GM12892 (cell line): ENCODE results near the gene KAT2A.
A peak's percentile ranks its signal among the peaks of the same experiment; 100 is the strongest.

Experiments
- DNase-seq: peaks from one replicate; pipeline ENCODE4 v3.0.0; 2011; ENCODE audit not compliant: insufficient read length
- FAIRE-seq: peaks from 2 replicates; lab custom pipeline; 2011; peaks lifted over from hg19 to GRCh38; lab: Jason Lieb, UNC
- POLR2A ChIP-seq: IDR thresholded peaks from 2 replicates; pipeline ENCODE4 v1.6.1; 2011; ENCODE audit warnings: low read depth, low read length, control low read depth
- POLR2AphosphoS5 ChIP-seq: IDR thresholded peaks from 2 replicates; pipeline ENCODE4 v1.6.1; 2011; ENCODE audit warnings: low read depth, low read length, control low read depth
- TAF1 ChIP-seq: IDR thresholded peaks from 2 replicates; pipeline ENCODE4 v1.6.1; 2011; ENCODE audit warnings: low read depth, mild to moderate bottlenecking, control low read depth, low read length, borderline replicate concordance

KAT2A gene

GRCh38 chr17:42078396-42079043 lies 42.6 kb downstream of the KAT2A start:
- DNase-seq, result no peak
- no peak for TF ChIP-seq POLR2AphosphoS5
- TF ChIP-seq TAF1, result no peak
- no peak for TF ChIP-seq POLR2A
- no peak for FAIRE-seq

DNA sequence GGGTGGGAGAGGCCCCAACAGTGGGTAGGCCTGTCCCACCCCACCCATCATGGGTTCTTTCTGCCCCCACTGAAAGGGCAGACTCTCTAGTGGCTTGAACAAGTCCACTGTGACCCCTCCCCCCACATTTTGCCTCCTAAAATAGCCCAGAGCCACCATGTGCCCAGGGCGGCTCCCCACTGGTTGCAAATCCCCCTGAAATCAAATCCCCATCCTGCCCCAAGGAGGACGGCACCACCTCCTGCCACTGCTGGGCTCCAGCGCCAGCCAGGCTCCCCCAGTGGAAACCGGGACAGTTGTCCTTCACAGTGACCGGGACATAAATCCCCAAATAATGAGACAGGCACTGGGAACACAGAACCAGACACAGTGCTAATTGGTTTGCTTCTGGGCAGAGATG lies 43.4 kb downstream of the KAT2A start:
- no peak for TF ChIP-seq POLR2A
- no peak for TF ChIP-seq POLR2AphosphoS5
- no peak for TF ChIP-seq TAF1
- FAIRE-seq (no peak), DNase-seq (no peak)

DNA sequence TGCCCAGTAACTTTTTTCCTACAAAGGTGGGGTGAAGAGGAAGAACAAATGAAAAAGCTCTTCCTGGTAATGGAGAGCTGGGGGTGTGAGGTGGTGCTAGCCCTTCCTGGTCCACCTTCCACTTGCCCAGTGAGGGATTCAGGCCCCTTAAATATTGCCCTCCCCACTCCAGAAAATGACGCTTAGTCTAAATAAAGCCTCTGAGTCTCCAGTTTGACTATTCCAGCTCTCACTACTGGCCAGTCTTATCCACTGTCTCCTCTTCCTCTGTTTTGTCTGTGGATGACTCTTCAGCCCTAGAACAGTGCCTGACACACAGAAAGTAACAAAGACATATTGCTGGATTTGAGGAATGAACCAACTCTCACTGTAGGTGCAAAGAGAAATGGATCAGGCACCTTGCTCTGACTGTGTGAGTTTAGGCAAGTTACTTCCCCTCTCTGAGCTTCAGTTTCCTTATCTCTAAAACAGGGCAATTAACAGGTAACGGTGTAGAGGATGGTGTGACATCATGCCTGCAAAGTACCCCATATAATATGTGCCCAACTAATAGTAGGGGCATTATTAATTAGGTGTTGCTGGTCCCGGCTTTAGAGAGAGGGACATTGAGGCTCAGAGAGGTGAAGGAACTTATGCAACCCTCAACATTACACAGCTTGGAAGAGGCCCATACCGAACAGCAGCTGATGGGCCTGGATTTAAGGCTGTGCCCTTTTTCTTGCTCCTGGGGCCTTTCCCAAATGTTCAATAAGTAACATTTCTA lies 44.2 kb downstream of the KAT2A start:
- DNase-seq (no peak), FAIRE-seq (no peak)
- TF ChIP-seq POLR2AphosphoS5, result no peak
- TF ChIP-seq POLR2A, result no peak
- no peak for TF ChIP-seq TAF1

- FAIRE-seq (no peak), DNase-seq (no peak)
- no peak for TF ChIP-seq TAF1
- TF ChIP-seq POLR2AphosphoS5, result no peak
- TF ChIP-seq POLR2A, result no peak
Observed at GRCh38 chr17:42075789-42076188, 45.4 kb downstream of the KAT2A start.

- no peak for TF ChIP-seq TAF1
- FAIRE-seq (no peak), DNase-seq (no peak)
Observed at GRCh38 chr17:42072323-42073187, 48.6 kb downstream of the KAT2A start.

GRCh38 chr17:42071810-42072209 lies 49.4 kb downstream of the KAT2A start:
- TF ChIP-seq POLR2AphosphoS5 (no peak), POLR2A (no peak), TAF1 (no peak)
- no peak for DNase-seq
- no peak for FAIRE-seq

- FAIRE-seq, result no peak
Observed at GRCh38 chr17:42068979-42069378, 52.2 kb downstream of the KAT2A start.

DNA sequence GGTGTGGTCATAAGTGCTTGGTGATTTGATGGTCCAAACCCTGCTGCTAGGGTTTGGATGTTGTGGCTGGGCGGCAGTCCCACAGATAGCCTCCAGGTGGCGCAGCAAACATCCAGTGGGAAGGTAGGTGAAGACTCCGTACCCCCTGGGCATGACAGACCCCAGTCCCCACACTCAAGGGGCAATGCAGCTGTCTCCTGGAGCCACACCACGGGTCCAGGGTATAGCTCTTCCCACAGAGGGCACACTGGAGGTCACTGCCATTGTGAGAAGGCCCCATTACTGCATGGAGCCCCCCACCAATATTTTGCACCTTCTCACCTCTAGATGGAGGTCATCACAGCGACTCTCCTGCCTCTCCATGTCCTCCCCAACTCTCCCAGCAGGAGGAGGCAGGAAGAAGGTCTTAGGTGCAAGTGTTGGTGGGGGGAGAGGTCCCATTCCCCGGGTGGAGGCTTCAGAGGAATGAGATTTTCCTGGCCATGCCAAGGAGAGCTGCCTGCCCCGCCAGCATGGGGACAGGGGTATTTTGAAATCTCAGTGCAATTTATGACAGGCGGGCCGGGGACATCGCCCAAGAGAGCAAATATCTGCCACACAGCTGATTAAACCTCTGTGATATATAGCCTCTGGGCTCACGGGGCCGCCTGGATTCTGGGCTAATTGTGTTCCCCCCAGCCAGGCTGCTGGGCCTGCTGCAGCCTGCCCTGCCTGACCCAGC lies 53.6 kb downstream of the KAT2A start:
- TF ChIP-seq POLR2AphosphoS5 (no peak), POLR2A (no peak), TAF1 (no peak)
- DNase-seq (no peak), FAIRE-seq (peak; percentile 71)

More at GRCh38 chr17:42068979-42069378, 52.2 kb downstream of the KAT2A start:
- TF ChIP-seq TAF1 (no peak), POLR2AphosphoS5 (no peak), POLR2A (no peak)
- no peak for DNase-seq

- TF ChIP-seq TAF1 (no peak), POLR2AphosphoS5 (no peak), POLR2A (no peak)
- no peak for FAIRE-seq
- no peak for DNase-seq
Observed at GRCh38 chr17:42065201-42065600, 56.0 kb downstream of the KAT2A start.
